OCI-LY3 (cell line): ENCODE data around the gene KIF3C.

Source experiments
- H2AFZ ChIP-seq: fragments of 200-600, 300-600 bp; shearing (Covaris generic); 2 replicates; pipeline ENCODE4 v1.6.0; 2014; ENCODE audit warnings: antibody characterized with exemption, low read depth, low read length
- H3K27ac ChIP-seq: fragments of 200-600, 300-600 bp; sonication (generic); 2 replicates; pipeline ENCODE4 v1.5.1; 2014; ENCODE audit warnings: mild to moderate bottlenecking, low read length, moderate library complexity, mixed read lengths
- H3K27me3 ChIP-seq: fragments of 200-600, 300-600 bp; sonication (generic); 2 replicates; pipeline ENCODE4 v1.6.1; 2014; ENCODE audit warnings: low read depth, low read length, mixed read lengths
- H3K36me3 ChIP-seq: fragments of 200-600, 300-600 bp; sonication (generic); replicated peaks from 2 replicates; pipeline ENCODE3; 2014; ENCODE audit warnings: low read depth, low read length, mixed read lengths
- H3K4me1 ChIP-seq: fragments of 300-600, 200-600 bp; sonication (generic); 2 replicates; pipeline ENCODE4 v1.6.1; 2014; ENCODE audit warnings: low read length, mixed read lengths
- H3K4me2 ChIP-seq: fragments of 200-600, 300-600 bp; sonication (generic); 2 replicates; pipeline ENCODE4 v1.6.1; 2014; ENCODE audit warnings: low read length, mixed read lengths
- H3K4me3 ChIP-seq: fragments of 300-600, 200-600 bp; sonication (generic); 2 replicates; pipeline ENCODE4 v1.5.1; 2014; ENCODE audit warnings: antibody characterized with exemption, mild to moderate bottlenecking, low read length, moderate library complexity
- H3K79me2 ChIP-seq: fragments of 300-600, 200-600 bp; shearing (Covaris generic); 2 replicates; pipeline ENCODE4 v1.6.1; 2014; ENCODE audit warnings: mild to moderate bottlenecking, low read length, mixed read lengths
- H3K9ac ChIP-seq: fragments of 300-600, 200-600 bp; shearing (Covaris generic); 2 replicates; pipeline ENCODE4 v1.6.0; 2014; ENCODE audit warnings: mild to moderate bottlenecking, low read length, moderate library complexity
- H3K9me3 ChIP-seq: fragments of 200-600, 300-600 bp; shearing (Covaris generic); 2 replicates; pipeline ENCODE4 v1.6.1; 2014; ENCODE audit warnings: low read length, mixed read lengths; ENCODE audit not compliant: insufficient read depth
- H4K20me1 ChIP-seq: fragments of 200-600, 300-600 bp; sonication (generic); 2 replicates; pipeline ENCODE4 v1.6.1; 2016; ENCODE audit warnings: low read length, mixed read lengths; ENCODE audit not compliant: insufficient read depth
- EZH2phosphoT487 ChIP-seq: fragments of 200-600 bp; shearing (Covaris generic); IDR thresholded peaks from 2 replicates; pipeline ENCODE4 v1.6.1; 2018; ENCODE audit warnings: antibody characterized with exemption, mixed run types, low read depth
- TF ChIP-seq, protein P1 (sequence below): fragments of 200-600, 300-600 bp; sonication (generic); IDR thresholded peaks from 2 replicates; pipeline ENCODE4 v1.5.1; 2014; ENCODE audit warnings: antibody characterized with exemption, low read length, low read depth

KIF3C gene

DNA sequence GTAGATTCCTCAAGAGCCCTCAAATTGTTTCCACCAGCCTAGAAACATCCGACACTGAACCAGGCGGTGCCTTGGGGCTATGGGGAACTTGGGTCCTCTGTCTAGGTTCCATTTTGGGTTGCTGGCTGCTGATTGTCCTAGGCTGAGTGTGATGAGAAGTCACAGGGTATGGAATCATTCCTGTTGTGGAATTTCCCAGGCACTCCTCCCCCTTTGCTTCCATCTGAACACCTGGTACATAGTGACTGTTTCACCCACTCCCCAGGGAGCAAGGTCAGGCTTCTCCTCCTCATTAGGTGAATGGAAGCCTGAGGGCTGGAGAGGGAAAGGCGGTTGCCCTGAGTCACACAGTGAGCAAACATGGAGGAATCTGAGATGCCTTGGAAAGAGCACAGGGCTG lies 4.5 kb downstream of the KIF3C start:
- Histone ChIP-seq H3K79me2 (no peaks in the 10 kb centered on the region), H3K4me2 (no peak overlapping the region), H3K4me1 (no peaks in the 10 kb centered on the region), H2AFZ (no peak overlapping the region), H3K9ac (no peak overlapping the region), H3K27me3 (no peaks in the 10 kb centered on the region), H3K36me3 (no peaks in the 10 kb centered on the region), H3K9me3 (no peaks in the 10 kb centered on the region), H4K20me1 (no peaks in the 10 kb centered on the region), H3K27ac (no peak overlapping the region), H3K4me3 (no peak overlapping the region)
- no peak for TF ChIP-seq EZH2phosphoT487
- TF ChIP-seq, protein P1, sequence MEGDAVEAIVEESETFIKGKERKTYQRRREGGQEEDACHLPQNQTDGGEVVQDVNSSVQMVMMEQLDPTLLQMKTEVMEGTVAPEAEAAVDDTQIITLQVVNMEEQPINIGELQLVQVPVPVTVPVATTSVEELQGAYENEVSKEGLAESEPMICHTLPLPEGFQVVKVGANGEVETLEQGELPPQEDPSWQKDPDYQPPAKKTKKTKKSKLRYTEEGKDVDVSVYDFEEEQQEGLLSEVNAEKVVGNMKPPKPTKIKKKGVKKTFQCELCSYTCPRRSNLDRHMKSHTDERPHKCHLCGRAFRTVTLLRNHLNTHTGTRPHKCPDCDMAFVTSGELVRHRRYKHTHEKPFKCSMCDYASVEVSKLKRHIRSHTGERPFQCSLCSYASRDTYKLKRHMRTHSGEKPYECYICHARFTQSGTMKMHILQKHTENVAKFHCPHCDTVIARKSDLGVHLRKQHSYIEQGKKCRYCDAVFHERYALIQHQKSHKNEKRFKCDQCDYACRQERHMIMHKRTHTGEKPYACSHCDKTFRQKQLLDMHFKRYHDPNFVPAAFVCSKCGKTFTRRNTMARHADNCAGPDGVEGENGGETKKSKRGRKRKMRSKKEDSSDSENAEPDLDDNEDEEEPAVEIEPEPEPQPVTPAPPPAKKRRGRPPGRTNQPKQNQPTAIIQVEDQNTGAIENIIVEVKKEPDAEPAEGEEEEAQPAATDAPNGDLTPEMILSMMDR = no peak

DNA sequence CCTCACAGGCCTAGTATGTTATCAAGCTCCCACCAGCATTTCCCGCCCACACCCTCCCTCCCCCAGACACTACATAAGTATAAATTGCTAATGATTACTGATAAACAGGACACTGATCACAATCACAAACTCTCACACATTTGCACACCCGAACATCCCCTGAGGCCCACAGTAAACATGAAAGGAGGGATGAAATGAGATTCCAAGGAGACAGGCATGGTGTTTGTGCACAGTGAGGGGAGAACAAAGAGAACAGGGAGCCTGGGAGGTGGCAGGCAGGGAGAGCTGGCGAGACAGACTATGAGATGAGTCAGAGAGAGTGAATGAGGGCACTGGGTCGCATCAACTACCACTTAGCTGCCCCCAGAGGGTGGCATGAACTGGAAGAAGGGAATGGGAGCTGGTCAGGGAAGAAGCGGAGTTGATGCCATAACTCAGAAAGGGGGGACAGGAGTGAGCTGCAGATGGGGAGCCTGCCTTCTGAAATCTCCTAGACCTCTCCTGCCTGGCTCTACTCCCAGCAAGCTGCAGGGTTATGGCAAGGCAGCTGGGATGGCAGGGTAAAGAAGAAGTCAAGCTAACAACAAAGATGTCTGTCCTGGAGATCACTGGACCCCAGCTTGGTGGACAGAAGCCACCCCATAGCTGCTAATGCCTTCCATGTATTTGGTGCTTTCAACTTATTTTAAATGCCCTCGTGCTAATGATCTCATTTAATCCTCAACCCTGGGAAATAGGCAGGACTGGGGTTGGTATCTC lies 5.1 kb downstream of the KIF3C start:
- Histone ChIP-seq H3K36me3 (no peaks in the 10 kb centered on the region), H3K4me1 (no peaks in the 10 kb centered on the region), H4K20me1 (no peaks in the 10 kb centered on the region), H3K79me2 (no peaks in the 10 kb centered on the region), H3K9ac (no peak overlapping the region), H2AFZ (no peak overlapping the region), H3K4me2 (no peak overlapping the region), H3K27me3 (no peaks in the 10 kb centered on the region), H3K9me3 (no peaks in the 10 kb centered on the region), H3K4me3 (no peak overlapping the region), H3K27ac (no peak overlapping the region)
- TF ChIP-seq EZH2phosphoT487 = no peak
- TF ChIP-seq, protein P1 = no peak

DNA sequence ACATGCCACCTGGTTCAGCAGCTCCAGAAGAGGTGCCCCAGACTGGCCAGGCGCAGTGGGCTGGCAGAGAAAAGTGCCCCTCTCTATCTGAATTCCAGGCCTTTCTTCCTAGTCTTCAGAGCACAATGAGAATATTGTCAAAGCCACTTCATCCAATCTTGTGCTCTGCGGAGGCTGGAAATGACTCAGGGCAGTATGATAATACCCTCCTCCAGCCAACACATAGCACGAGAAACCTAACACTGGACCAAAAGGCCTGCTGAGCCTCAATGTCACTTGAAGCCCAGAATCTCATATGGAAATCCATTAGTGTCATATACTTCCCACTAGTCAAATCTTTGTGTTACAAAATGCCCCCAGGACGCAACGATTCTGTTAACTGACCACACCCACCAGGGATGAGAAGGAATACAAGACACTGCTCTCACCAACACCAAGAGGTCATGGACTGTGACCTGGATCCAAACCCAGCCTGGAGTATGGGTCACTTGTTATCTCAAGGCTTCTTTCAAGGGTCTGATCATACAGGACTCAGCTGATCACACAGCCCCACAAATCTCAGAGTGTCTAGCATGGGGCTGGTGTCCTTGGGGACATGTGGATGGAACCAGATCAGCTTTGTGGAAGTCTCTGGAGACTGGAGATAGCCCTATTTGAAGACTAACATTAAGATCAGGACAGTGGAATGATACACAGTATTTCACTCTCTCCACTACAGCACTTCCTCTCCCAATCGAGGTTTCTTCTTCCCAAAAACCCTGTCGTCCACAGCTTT lies 10.1 kb downstream of the KIF3C start:
- H3K9ac ChIP-seq = no peak overlapping the region
- no peaks in the 10 kb centered on the region for H3K9me3 ChIP-seq
- no peak overlapping the region for H3K27ac ChIP-seq
- no peaks in the 10 kb centered on the region for H3K4me1 ChIP-seq
- no peaks in the 10 kb centered on the region for H4K20me1 ChIP-seq
- H3K4me3 ChIP-seq = no peak overlapping the region
- H3K27me3 ChIP-seq = no peaks in the 10 kb centered on the region
- H3K4me2 ChIP-seq = no peak overlapping the region
- TF ChIP-seq EZH2phosphoT487 = no peak
- TF ChIP-seq, protein P1 = no peak
- H3K79me2 ChIP-seq = no peaks in the 10 kb centered on the region
- no peaks in the 10 kb centered on the region for H3K36me3 ChIP-seq
- H2AFZ ChIP-seq = no peak overlapping the region

DNA sequence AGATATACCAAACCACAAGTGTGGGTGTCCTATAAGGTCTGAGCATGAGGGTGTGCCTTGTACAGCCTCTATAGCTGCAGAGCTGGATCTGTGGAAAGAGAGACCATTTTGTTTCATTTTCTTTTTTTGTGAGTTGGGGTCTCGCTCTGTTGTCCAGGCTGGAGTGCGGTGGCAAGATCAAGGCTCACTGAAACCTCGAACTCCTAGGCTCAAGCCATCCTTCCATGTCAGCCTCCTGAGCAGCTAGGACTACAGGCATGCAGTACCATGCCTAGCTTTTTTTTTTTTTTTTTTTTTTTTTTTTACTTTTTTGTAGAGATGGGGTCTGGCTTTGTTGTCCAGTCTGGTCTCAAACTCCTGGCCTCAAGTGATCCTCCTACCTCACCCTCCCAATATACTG lies 10.7 kb downstream of the KIF3C start:
- Histone ChIP-seq H3K79me2 (no peaks in the 10 kb centered on the region), H3K9ac (no peak overlapping the region), H3K4me1 (no peaks in the 10 kb centered on the region), H2AFZ (no peak overlapping the region), H3K27ac (no peak overlapping the region), H3K4me3 (no peak overlapping the region), H3K36me3 (no peaks in the 10 kb centered on the region), H3K27me3 (no peaks in the 10 kb centered on the region), H3K9me3 (no peaks in the 10 kb centered on the region), H4K20me1 (no peaks in the 10 kb centered on the region), H3K4me2 (no peak overlapping the region)
- no peak for TF ChIP-seq EZH2phosphoT487
- TF ChIP-seq, protein P1 = no peak
